Measurements from ENCODE around the gene ESRP2.

The ESRP2 gene

DNA sequence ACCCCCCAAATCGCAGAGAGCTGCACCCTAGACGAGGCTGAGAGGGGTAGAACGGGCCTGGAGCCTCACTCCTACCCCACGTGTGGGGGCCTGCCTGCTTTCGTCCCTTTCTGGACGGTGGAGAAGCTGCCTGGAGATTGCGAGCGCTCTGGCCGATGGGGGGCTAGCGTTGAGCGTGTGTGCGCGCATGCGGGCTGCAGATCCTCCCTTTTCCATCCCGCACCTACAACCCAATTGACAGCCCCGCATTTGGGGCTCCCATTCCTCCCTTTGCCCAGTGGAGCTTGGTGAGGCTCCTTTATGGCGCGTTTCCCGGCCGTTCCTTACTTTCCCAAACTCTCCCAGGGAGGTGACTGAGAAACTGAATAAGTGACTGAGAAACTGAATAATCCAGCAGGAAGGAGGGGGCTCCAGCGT lies 907 bp upstream of the ESRP2 start:
- peak in 1 of 4 experiments; percentile 18 for DNase-seq

DNA sequence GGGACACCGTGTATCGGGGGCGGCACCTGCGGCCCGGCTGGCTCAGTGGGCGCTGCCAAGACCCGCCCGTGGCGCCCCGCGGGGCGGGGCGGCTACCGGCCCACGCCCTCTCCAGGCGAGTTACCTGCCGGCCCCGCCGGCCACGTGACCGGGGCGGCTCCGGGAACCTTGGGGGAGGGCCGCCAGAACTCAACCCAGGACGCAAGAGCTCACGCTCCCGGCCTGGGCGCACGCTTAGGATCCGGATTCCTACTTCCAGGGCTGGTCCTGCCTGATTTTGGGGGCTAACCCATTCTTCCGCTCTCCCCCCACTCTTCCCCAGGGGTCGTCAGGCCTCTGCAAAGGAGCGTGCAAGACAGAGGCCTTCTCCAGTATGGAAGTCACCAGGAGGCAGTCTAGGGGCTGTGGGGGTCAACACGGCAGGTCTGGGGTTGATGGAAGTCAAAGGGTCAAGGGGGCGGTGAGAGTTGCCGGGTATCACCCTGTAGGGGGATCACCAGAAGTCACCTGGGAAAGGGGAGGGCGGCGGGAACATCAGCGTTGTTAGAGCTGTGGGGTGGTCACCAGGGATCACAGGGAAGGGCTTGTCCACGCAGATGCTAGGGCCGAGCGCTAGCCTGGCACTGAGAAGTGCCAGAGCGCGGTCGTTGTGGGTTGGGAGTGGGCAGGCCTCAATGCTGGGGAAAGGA lies 354 bp upstream of the ESRP2 start:
- peak in 1 of 4 experiments; percentile 19 for DNase-seq

DNA sequence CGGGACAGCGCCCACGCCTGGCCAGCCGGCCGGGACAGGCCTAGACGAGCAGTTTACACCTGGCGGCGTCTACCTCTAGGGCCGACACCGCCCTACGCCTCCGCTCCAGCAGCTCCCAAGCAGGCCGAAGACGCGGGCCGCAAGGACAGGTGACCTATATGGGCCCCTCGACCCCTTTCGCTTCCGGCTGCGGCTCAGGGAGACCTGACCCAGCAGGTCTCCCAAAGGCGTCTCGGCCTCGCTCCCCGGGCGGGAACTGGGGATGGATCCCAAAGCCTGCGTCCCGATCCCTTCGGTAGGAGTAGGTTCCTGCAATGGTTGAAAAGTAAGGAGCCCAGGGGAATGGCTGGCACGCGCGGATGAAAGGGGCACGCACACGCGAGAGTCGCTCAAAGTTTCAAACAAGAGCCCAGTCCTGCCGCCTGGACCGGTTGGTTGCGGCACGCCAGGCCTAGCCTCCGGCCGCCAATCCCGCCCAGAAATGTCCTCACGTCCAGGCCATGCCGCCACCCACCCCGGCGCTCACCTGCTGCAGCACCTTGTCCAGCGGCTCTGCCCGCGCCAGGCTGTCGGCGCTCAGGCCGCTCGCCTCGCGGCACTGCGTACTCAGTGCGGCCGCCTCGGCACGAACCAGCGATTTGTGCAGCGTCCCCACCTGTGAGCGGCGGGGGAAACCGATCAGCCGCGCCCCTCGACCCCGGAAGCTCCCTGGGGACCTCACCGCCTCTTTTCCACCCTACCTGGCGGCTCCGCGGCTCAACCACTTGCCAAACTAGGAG lies 630 bp downstream of the ESRP2 start:
- no peak for DNase-seq

GRCh38 chr16:68234188-68235107 lies 1.5 kb downstream of the ESRP2 start:
- DNase-seq: no peak

DNA sequence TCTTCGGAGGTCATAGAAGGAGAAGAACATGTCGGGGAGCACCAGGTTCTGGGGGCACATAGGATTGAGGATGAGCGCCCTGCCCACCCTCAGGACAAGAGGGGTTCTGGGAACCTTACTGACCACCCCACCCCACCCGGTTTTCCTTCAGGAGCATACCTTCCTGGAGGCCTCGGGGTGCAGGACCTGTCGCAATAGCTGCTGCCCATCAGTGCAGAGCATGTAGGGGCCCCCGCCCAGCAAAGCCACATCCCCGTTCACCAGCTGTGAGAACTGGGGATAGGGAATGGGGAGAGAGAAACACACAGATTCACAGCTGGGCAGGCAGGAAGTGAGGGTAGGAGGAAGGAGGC lies 2.1 kb downstream of the ESRP2 start:
- DNase-seq: no peak

GRCh38 chr16:68233085-68233834 lies 2.7 kb downstream of the ESRP2 start:
- no peak for DNase-seq

- DNase-seq: no peak
These were observed 3.6 kb downstream of the ESRP2 start for GRCh38 chr16:68232335-68232734.

GRCh38 chr16:68231384-68232136 lies 4.4 kb downstream of the ESRP2 start:
- no peak for DNase-seq

- no peak for DNase-seq
These were observed 5.0 kb downstream of the ESRP2 start for GRCh38 chr16:68230956-68231355.

DNA sequence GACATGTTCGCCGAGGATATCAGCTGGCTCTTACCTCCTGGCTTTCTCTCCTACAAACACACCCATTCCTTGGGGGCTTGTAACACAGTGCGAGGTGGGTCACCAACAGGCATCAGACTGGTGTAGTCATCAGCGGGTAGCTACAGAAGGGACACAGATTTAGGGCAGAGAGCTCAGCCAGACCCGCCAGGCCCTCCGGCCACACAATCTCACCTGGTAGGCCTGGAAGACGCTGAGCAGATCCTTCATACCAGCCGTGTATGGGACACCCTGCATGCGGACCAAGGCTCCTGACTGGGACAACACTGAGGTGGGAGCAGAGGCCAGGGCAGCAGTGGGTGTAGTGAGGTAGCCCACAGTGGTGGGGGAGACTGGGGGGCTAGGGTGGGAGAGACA lies 5.8 kb downstream of the ESRP2 start:
- DNase-seq: no peak

DNA sequence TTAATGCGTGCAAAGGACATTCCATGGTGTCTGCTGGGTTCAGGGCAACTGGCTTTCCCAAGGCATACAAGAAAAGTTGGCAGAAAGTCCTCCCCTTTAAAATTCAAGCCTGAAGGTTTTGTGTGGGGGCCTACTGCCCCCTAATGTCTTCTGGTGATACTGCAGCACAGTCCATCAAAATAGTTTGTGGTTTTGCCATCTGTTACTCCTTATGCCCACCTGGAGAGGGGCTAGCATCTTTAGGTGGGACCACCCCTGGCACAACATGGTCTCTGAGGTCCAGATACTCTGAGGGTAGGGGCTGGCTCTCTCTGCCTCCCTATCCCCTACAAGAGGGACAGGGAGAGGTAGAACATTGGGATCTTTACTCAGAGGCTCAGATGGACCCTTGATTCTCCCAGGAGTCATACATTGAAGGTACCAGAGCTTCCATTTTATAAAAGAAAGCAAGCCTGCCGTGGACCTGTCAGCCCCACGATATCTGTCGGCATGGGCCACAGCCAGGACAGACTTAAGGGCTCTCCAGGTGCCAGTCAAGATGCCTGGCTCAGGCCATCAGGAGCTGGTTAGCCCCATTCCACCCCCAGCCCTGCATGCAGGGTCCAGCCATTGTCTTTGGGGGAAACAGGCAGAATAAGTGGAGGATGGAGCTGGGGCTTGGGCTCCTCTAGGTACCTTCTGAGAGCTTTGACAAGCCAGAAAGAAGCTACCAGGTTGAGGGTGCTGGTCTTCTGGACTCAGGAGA lies 6.3 kb downstream of the ESRP2 start:
- peak in 1 of 4 experiments; percentile 32 for DNase-seq

DNA sequence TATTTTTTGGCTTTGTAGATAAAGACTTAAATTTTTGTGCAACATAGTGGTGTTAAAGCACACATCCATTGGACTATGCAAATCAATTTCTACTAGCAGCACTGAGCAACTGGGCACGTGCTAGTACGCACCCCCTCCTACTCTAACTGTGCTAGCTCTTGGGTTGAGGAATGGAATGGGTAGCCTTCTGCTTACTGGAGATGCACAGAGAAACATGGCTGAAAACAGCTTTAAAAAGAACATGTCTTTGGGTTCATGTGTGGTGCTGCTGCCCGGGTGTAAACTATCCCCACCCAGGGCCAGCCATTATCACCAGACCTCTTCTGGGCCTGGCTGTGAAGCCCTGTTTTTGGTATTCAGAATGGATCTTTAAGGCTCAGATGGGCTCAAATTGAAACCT lies 7.3 kb downstream of the ESRP2 start:
- no peak for DNase-seq

DNA sequence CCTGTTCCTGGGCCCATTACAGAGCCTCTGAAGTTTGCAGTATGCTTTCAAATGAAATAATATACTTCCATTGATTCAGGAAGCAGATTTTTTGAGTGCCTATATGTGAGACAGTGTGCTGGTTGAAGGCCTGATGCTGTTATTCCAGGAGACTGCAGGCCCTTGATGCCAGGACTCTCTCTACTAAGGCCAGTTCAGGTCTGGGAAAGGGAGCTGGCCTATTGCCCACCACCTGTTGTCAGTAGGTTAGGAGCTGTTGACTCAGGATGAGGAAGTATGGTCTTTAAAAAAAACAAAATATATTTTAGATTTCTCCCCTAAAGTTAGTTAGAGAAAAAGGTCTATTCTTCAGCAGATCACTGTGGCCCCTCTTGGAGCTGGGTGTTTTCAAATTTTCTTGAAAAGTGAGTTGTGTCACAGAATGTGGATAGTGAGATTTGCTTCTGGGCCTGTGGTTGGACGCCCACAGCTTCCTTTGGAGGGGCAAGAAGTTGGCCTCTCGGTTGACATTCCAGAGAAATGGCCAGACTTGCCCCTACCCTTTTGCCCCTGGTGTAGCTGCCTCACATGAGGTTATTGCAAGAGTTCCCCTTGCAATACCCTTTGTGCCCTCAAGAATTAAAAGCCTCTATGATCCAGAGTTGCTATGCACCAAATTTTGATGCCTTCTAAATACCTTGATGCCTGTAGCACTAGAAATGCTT lies 7.9 kb downstream of the ESRP2 start:
- no peak for DNase-seq

GRCh38 chr16:68227183-68227793 lies 8.6 kb downstream of the ESRP2 start:
- DNase-seq: no peak

DNA sequence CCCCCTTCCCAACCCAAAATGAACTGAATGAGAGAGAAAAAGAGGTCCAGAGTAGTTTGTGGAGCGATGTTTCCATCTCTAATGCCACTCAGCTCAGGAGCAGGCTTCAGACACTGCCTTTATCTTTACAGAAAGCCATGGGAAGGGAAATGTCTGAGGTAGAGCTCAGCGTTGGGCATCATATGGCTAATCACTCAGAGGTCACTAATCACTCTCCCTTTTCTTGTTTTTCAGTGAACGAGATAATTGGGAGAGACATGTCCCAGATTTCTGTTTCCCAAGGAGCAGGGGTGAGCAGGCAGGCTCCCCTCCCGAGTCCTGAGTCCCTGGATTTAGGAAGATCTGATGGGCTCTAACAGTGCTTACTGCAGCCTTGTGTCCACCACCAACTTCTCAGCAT lies 9.8 kb downstream of the ESRP2 start:
- DNase-seq: no peak

GRCh38 chr16:68223072-68223471 lies 12.9 kb downstream of the ESRP2 start:
- DNase-seq: no peak

DNA sequence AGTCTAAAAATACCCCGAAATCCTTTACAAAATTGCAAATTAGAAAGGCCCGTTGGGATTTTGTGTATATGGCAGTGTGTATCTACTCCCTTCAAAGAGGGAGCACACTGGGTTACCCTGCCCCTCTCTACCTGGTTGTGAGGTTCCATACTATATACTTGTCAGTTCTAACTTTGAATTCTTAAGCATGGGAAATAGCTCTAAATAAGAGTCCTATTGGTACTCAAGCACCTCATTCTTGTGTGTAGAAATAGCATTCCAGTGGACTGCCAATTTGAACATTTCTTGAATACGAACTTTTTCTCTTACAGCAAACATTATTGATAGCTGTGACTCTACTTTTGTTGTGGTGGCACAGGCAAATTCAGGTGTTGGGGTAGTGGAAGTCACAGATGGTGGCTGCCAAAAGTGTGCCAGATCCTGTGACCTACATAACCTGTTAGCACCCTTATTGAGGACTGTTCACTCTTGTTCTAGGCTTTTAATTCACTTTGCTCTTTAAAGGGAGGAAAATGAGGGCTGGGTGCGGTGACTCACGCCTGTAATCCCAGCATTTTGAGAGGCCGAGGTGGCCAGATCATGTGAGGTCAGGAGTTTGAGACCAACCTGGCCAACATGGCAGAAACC lies 16.1 kb downstream of the ESRP2 start:
- no peak for DNase-seq

- DNase-seq: no peak
These were observed 18.4 kb downstream of the ESRP2 start for GRCh38 chr16:68217506-68217905.

- no peak for DNase-seq
These were observed 19.7 kb downstream of the ESRP2 start for GRCh38 chr16:68216240-68216639.

DNA sequence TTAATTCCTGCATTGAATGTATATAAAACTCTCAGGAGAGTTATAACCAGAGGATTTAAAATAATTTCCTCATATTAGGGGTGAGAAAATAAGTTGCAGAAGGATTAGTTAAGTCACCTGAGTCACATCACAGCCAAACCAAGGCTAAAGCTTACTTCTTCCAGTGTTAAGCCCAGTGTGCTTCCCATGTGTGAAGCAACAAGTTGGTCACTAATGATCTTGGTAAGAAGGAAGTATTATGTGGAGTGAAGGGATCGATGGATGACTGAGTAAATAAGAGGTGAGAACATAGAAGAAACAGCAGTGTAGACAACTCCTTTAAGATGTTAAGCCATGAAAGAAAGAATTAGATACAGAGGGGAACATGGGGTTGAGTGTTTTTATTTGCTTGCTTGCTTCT lies 20.6 kb downstream of the ESRP2 start:
- no peak for DNase-seq

Measured in activated naive CD4-positive, alpha-beta T cell (primary cell).